MM.1S (cell line): ENCODE measurements around the gene MPRIP.

ENCODE experiments used
- CTCF ChIP-seq: fragments of 300-600 bp; sonication (generic); IDR thresholded peaks from 2 replicates; pipeline ENCODE4 v1.5.1; 2016; ENCODE audit warnings: antibody characterized with exemption, low read length, mixed read lengths
- EZH2 ChIP-seq: fragments of 300-600 bp; sonication (generic); optimal IDR thresholded peaks from 2 replicates; pipeline ENCODE3; 2017; ENCODE audit warnings: low read depth, mild to moderate bottlenecking, antibody characterized with exemption, low read length, mixed read lengths

GRCh38 chr17:17159571-17159970 is 117.3 kb downstream of the MPRIP start:
- TF ChIP-seq CTCF (no peak), EZH2 (no peak)
